HG03565 (cell line): ENCODE measurements around the gene L3MBTL4.

Source experiments
- ATAC-seq: cut with Tn5 transposase; IDR thresholded peaks from one replicate; pipeline ENCODE4 v1.9.1; 2021; ENCODE audit warnings: mild to moderate bottlenecking, moderate library complexity; ENCODE audit not compliant: unreplicated experiment

L3MBTL4 gene

DNA sequence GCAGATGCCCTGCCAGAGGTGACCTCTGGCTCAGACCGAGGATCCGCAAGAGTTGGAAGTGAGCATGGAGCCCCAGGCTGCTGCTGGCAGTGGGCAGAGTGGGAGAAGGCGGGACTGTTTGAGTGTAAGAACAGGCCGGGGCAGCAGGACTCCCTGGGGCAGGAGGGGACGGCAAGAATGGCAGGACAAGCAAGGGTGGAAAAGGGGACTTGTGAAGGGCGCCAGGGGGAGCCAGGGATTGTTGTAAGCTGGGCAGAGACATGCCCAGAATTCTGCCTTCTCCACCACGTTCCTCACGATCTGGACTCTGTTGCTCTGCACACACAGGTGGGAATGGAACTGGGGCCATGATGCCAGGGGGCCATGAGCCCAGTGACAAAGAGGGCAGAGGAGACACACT, 447.0 kb downstream of the L3MBTL4 start:
- ATAC-seq, result no peak

DNA sequence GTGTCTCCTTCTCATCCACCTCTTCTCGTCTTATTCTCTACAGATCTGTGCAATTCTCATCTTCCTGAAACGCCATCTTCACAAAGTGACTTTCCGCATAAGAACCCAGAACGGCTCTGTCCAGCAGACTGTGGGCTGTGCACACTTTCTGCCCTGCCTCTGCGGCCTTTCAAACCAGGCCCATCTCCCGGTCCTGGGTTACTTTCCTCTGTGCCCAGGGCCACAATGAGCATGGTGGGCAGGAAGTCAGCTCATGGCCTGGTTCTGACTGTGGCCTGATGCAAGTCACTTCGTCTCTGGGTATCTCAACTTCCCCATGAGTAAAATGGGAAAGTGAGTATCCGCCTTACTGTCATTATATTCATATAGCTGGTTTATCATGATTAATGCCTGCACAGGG, 447.7 kb downstream of the L3MBTL4 start:
- no peak for ATAC-seq

DNA sequence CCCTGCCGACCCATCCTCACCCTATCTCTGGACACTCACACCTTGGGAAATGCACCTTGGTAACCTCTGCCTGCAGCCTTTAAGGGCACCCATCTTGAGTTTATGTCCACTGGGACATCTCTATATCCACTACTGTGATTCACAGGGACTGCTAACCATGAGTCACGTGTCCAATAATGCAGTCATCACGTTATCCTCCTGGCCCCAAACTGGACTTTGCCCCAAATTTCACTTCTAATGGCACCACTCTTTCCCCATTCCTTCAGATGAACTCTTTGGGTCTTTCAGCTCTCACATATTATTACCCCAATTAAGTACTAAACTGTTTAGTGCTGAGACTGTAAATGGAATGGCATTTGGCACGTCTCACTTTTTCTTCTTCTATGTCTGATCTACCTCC, 448.2 kb downstream of the L3MBTL4 start:
- ATAC-seq, result no peak

DNA sequence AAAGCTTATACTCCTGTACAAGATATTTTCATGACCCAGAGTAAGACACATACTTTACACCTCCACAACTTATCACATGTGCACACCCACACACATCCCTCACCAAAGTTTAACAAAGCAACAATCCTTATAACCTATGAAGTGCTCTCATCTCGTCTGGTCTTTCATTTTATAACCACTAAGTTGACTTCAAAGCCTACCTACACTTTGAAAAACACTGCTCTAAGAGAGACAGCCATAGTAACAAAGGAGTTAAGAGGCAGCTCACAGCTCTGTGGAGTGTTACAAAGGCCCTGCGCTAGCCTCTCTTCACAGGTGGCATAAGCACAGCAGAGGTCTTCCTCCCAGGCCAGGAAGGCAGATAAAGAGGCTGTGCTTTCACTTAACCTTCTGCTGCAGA, 449.7 kb downstream of the L3MBTL4 start:
- ATAC-seq, result no peak

DNA sequence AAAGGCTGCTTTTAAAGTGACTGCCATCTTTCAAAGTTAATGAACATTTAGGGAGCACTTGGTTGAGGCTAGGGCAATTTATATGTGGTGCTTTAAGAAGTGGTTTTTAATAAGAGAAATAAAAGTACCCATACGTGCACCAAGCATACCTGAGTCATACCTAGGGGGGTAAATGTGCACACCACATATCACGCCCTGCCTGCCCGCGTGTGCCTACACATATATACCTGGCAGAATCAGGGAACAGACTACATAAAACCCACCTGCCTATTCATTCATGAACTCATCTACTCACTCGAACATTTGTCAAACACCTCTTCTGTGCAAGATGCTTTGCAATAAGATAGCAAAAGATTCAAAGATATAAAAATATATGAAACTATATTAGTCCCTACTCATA, 450.1 kb downstream of the L3MBTL4 start:
- no peak for ATAC-seq

DNA sequence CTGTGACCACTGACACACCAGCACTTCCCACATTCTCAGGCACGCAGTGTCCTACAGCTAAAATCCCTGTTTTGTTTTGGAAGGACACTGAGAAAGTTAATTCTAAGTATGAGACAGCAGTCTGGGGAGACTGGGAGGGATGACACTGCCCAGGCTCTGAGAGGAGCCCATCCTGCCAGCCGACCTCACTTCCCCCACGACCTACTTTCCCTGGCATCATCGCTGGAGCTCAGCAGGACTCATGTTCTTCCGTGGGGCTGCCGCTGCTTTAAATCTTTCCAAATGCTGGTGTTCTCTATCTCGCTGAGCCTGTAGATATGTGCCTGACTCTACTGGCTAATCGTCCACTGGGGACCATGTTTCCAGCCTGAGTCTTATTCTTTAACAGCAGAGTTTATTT, 450.6 kb downstream of the L3MBTL4 start:
- ATAC-seq, result no peak

DNA sequence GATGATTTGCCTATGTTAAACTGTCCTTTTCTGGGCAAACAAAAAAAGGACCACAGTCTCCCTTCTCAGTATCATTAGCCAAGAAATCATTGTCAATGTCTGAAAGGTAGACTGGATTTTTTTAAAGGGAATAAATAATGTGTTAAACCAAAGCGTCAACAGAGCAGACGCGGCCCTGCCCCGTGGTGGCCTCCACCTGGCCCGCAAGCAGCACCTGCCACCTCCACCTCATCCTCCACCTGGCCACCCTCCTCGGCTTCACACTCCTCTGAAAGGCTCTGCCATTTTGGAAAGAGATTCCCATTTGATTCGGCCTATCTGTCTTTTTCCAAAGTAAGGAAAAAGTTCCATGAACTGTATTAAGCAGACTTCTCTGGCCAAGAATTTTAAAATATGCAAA, 451.4 kb downstream of the L3MBTL4 start:
- ATAC-seq, result no peak

DNA sequence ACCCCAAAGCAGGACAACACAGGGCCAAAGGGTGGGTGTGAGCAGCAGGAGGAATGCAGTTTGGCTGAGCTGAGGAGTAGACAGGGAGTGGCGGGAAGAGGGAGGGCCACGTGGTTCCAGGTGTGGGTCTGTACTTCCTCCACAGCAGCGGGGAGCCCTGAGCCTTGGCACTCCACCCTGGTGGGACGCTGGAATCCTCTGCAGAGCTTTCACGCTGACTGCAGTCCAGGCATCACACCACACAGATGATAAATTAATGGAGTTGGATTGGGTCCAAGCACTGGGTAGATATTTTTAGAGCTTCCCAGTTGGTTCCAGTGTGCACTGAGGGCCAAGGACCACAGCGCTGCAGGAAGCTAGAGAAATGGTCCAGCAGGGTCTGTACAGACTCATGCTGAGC, 452.3 kb downstream of the L3MBTL4 start:
- ATAC-seq, result no peak

DNA sequence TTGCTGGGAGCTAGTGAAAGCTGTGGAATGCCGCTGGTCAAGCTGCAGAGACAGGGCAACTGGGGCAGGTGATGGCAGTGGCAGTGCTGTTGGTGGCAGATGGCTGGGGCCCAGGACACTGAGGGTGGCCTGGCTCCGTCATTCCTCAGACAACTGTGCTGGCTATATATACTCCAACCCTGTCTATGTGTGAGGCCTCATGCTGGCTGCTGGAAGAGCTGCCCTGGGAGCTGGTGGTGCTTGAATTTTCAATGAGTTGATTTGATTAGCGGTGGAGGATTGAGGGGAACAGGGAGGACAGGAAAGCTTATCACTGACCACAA, 452.9 kb downstream of the L3MBTL4 start:
- ATAC-seq, result no peak

DNA sequence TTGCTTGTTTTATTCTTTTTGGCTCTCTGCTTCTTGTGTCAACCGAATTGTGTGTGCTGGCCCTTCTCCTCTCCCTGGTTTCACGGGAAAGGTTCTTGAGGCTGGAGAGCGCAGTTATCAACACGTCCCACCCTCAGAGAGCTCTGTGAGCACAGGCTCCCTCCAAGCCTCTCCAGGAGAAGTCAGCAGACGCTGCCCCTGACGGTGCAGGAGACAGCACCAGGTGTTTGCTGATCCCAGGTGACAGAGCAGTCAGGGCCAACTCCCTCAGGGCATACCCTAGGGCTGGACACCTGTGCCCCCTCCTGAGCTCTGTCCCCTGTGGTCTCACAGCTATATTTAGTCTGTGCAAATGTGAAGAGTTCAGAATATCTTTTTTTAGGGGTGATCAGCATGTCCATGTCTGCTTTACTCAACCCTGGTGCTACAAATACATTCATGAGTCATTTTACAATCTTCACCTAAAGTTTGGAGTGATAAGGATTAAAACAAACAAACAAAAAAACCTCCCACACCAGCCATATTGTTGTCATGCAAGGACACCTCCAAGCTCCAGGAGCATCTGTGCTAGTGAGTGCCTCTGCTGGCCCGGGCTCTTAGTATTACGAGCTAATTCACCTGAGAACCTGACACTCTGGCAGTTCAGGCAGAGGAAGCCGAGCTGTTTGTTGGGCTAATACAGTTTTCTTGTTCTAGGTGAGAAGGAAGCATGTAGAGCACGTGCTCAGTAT, 453.4 kb downstream of the L3MBTL4 start:
- ATAC-seq, result no peak

DNA sequence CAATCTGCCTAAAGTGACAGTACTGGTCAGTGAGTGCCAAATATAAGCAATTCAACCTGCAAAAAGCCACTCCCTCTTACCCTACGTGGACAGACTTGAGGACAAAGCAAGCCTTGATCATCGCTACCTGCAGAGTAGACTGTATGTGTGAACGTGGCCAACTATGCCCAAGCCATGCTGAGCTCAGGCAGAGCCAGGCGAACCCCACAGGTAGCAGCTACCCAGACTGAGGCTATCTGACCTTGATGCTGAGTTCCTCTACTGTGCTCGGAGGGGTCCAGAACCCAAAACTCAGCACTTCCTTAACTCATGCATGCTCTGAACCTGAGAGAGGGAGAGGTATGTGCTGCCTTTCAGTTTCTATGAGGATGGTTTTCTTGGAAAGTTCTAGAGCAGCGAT, 455.9 kb downstream of the L3MBTL4 start:
- ATAC-seq, result no peak

DNA sequence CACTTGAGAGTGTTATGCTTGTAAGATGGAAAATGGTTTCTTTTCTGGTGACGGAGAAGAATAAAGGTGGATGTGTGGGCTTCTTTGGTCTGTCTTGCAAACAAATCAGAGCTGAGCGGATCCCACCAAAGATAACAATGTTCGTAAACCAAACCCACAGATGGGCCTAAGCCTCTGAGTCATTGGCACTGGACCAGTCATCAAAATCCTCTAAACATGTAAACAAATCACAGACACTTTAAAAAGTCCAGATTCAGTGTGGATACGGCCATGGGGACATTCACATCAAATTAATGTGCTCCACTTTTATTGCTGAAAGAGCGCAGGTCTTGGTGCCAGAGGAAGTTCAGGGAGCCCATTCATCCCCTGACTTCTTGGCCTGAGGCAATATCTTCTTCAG, 458.9 kb downstream of the L3MBTL4 start:
- ATAC-seq, result no peak

DNA sequence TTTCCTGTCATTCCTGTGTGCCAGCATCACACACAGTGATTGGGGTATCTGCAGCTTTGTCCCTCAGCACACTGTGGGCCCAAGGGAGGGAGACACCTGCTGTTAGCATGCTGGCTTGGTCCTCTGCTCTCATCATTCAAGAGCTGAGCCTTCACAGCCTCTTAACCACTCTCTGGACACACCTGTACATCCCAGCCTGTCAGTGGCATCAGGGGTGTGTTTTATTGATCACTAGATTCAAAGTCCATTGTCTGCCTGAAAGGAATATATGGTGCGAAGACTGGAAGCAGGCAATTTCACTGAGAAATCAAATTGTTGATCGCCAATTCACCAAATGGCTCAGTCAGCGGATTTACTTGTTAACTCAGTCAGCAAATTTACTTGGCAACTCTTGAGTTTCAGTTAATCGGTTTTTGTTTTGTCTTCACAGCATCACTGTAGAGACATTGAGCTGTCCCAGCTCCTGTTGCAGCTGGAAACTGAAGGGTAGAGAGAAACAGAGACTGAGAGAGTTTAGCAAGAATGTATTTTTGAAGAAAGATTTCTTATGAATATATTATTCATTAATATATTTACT, 463.1 kb downstream of the L3MBTL4 start:
- ATAC-seq, result no peak

DNA sequence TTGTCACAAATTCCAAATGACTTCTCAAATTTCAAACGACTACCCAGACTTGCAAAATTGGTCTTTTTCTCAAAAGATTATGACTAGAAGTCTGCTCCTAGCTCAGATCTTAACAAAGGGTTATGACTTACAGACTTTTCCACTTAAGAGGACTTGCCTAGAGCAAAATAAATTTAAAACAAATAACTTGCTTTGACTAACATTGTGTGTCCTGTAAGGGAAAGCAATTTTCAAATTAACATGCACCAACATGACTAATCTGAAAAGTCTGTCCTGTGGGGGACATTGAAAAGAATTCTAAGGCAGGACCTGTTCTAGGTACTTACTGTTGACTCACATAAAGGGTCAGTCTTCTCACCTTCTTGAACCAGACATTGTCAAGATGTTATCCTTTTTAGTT, 465.9 kb downstream of the L3MBTL4 start:
- no peak for ATAC-seq

DNA sequence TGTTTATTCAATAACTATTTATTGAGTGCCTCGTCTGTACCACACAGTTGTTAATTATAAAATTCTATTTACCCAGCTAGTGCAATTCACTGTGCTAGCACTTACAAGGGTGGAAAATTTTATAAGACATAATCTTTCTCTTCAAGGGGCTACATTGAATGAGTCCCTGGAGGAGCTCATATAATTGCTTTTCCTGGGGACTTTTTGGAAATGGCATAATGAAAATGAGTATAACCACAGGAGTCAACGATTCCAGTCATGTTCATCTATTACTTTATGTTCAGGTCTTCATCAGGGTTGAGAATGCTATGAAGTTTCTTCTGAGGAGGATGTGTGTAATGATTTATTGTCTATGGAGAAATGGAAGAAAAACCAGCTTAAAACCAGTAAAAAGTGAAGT, 466.5 kb downstream of the L3MBTL4 start:
- ATAC-seq, result no peak

DNA sequence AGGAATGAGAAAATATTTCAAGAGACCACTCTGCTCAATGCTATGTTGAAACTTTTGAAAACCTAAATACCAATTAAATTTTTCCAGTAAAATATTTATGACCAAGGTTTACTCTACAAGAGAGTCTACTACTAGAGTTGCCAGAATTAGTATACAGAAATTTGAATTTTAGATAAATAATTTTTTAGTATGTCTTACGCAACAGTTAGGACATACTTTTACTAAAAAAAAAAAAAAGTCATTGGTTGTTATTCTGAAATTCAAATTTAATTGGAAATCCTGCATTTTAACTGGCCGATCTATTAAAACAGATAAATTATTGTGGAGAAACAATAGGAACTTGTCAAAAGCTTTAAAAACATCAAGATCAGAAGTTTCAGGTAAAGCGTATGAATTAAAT, 470.3 kb downstream of the L3MBTL4 start:
- ATAC-seq, result no peak

DNA sequence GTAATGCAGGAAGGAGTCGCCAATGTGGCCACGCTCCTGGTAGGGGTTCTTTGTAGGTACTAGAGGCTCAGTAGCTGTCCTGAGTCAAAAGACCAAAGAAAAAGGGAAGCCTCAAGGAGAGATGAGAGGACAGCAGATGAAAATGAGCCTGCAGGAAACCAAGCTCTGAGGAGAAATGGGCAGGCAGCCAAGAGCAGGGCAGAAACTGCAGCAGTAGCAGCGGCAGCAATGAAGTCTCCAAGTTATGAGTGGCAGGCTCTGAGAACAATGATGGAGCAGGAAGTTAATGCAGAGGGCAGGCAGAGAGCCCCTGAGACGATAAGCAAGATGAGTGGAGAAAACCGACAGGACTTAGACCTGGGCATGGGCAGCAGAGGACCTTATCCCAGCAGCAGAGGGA, 471.2 kb downstream of the L3MBTL4 start:
- ATAC-seq, result no peak

DNA sequence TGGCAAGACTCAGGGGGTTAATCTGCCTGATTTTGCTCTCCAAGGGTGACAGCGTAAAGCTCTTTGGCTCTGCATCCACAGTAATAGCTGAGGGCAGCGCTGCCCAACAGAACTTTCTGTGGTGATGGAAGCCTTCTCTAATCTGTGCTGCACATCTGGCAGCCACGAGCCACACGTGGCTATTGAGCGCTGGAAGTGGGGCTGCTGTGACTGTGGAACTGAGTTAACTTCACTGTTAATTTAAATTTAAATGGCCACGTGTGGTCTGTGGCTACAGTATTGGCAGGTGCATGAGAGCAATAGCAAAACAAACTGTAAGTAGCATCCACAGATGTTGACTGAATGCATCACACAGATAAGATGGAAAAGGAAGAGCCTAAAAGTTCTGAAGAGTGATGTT, 472.1 kb downstream of the L3MBTL4 start:
- no peak for ATAC-seq

DNA sequence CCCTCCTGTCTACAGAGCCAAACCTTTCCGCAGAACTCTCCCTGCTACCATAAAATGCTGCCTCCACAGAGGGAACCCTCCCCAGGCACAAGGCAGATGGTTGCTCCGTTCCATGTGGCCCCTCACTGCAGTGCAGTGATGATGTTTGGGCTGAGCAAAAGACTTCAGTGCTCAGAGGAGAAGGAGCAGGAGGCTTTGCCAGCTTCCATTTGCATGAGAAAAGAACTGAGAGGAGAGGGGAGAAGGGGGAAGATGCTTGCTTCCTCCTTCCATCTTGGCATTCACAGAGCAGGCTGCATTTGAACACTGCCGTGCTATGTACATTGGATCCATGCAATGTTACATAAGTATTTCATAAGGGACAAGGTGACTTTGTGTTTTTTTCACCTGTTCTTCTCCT, 472.8 kb downstream of the L3MBTL4 start:
- ATAC-seq, result no peak

DNA sequence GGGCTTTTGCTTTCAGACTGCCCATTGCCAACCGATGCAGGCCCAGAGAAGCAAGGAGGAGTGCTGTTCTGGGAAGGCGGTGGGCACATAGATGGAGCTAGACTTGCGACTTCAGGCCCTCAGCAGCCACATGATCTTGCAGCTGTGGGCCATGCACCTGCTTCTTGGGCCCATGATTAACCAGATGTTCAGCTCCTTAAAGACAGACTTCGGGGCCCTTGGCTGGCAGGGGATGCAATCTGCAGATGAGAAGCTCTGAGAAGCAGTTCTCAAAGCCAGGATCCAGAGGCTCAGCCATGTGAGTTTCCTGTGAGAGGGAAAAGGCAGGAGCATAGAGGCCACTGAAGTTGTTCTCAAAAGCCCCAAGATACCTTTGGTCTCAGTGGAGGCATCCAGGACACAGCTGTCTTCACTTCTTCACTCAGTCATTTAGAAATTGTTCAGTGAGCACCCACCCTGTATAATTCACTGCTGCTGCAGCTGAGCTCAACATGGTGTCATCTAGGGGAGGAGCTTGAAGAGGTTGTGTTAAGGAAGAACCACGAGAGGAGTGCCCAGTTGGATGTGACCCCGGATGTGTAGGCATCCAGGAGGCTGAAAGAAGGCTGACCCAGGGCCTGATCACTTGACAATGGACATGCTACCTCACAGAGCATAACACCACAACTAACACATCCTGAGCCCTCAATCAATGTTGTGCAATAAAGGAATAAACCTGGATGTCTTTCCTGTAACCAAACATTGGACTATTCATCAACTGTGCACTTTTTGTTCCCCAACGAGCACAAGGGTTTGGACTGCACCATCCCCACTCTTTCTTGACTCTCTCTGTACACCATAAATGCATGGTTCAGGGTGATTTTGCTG, 474.7 kb downstream of the L3MBTL4 start:
- ATAC-seq, result no peak

DNA sequence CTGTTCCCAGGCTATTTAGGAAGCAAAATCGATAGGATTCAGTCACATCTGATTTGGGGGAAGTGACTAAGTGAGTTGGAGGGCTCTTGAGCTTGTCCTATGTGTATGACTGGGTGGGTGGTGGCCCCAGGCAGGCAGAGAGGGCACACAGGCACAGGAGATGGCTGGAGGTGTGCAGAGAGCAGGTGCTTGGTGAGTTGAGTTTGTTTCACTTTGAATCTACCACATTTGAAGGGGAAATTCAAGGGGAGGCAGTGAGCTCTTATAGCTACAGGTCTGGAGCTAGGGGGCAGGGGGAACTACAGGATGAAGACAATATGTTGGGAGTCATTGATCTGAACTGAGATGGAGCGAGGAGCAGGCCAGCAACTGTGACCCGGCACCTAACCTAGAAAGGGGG, 476.9 kb downstream of the L3MBTL4 start:
- no peak for ATAC-seq

DNA sequence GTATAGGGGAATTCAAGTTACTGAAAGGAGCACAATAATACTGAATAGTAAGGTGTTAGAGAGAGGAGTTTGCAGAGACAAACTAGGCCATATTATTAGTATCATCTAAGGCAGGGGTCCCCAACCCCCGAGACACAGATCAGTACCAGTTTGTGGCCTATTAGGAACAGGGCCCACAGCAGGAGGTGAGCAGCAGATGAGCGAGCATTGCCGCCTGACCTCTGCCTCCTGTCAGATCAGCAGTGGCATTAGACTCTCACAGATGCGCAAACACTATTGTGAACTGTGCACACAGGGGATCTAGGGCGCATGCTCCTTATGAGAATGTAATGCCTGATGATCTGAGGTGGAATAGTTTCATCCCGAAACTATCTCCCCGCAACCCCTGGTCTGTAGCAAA, 477.6 kb downstream of the L3MBTL4 start:
- ATAC-seq, result no peak
